Kidney (tissue), 14 donors: ENCODE results near the gene TRIP10. TPM values are rescaled to one million over a fixed set of nuclear protein-coding genes. Genes with fewer than 3 reads are reported as not detected.
A peak's percentile ranks its signal among the peaks of the same experiment; 100 is the strongest.

ENCODE experiments used
- DNase-seq, 5 donors: peaks; one replicate each; pipeline ENCODE4 v3.0.0-alpha.2; 2013 to 2020
- FAIRE-seq: peaks from 2 replicates; lab custom pipeline; 2012; peaks lifted over from hg19 to GRCh38; lab: Jason Lieb, UNC
- H3K27ac ChIP-seq, 2 donors: one replicate each; pipeline ENCODE4 v1.7.0; 2013; ENCODE audit warnings: low read depth in 2 of 2, low read length in 2 of 2, inconsistent platforms in 1 of 2
- H3K27me3 ChIP-seq: one replicate; pipeline ENCODE4 v1.7.1; 2013; ENCODE audit warnings: low read length, inconsistent platforms; ENCODE audit not compliant: control insufficient read depth, insufficient read depth
- H3K36me3 ChIP-seq, 3 donors: one replicate each; pipeline versions ENCODE4 v1.7.0 to v1.7.1; 2013; ENCODE audit warnings: low read length in 3 of 3, control low read depth in 1 of 3, inconsistent platforms in 1 of 3; ENCODE audit not compliant: insufficient read depth in 3 of 3, control insufficient read depth in 2 of 3
- H3K4me1 ChIP-seq, 3 donors: one replicate each; pipeline versions ENCODE4 v1.7.0 to v1.7.1; 2013; ENCODE audit warnings: low read length in 3 of 3, inconsistent platforms in 1 of 3, low read depth in 1 of 3; ENCODE audit not compliant: control insufficient read depth in 2 of 3, insufficient read depth in 2 of 3
- H3K4me3 ChIP-seq, 3 donors: one replicate each; pipeline versions ENCODE4 v1.7.0 to v1.8.1; 2013; ENCODE audit warnings: low read length in 3 of 3, control low read depth in 1 of 3, inconsistent platforms in 1 of 3
- H3K9ac ChIP-seq, 3 donors: one replicate each; pipeline versions ENCODE4 v1.7.0 to v1.7.1; 2013; ENCODE audit warnings: low read length in 3 of 3, control low read depth in 1 of 3, inconsistent platforms in 1 of 3
- H3K9me3 ChIP-seq, 3 donors: one replicate each; pipeline versions ENCODE4 v1.7.0 to v1.7.1; 2013; ENCODE audit warnings: low read length in 3 of 3, control low read depth in 1 of 3, inconsistent platforms in 1 of 3; ENCODE audit not compliant: control insufficient read depth in 2 of 3, insufficient read depth in 1 of 3
- CTCF ChIP-seq: IDR thresholded peaks from 3 replicates; pipeline ENCODE4 v1.5.1; 2012; ENCODE audit warnings: mild to moderate bottlenecking, moderate library complexity, borderline replicate concordance; ENCODE audit not compliant: insufficient read depth; ENCODE audit errors: extremely low read depth
- intact Hi-C: fragments of 100-400 bp; cut with DNase I; formaldehyde crosslinking; loops from one replicate; pipeline ENCODE4 v1.11.1; 2022
- polyA plus RNA-seq: library from polyadenylated mRNA; stranded (reverse); fragments of 350-450 nt; fragmentation: Illumina TruSeq; extraction: RNeasy Lipid Tissue Mini Kit (QIAGEN cat#74804); gene quantifications from one replicate; pipeline ENCODE4 v1.2.3, GENCODE V29; 2014; ENCODE audit warnings: low read depth, low replicate concordance; ENCODE audit not compliant: insufficient read depth
- total RNA-seq: library from RNA; stranded (reverse); fragmentation: NEBNext Ultra II Directional; extraction: Animal tissue kit (Norgen Biotek cat#: 25700); gene quantifications from one replicate; pipeline ENCODE4 v1.2.1, GENCODE V29; 2021
- donor health status: control.
- donor health status: control.
- donor health status: control.
- donor health status: control.
- donor health status: control.
- donor health status: DM: yes; HTN: yes; CAD: no.
- donor health status: Normal renal cell carcinoma (clear cell type).

The TRIP10 gene
- total and polyA plus RNA-seq, 2 donors from 2014 or later: 57.5 to 92.9 TPM

GRCh38 chr19:6716610-6716970 is 22.9 kb upstream of the TRIP10 start:
- Histone ChIP-seq H3K9me3 (no peaks in the 10 kb centered on the region), H3K36me3 (no peaks in the 10 kb centered on the region), H3K4me1 (no peaks in the 10 kb centered on the region), H3K9ac (no peak overlapping the region), H3K27me3 (no peaks in the 10 kb centered on the region), H3K4me3 (no peak overlapping the region), H3K27ac (no peak overlapping the region)
- intact Hi-C loops: no loop called here
- FAIRE-seq (no peak), DNase-seq (no peak)
- TF ChIP-seq CTCF: no peak

- H3K36me3 ChIP-seq: no peaks in the 10 kb centered on the region
- no peaks in the 10 kb centered on the region for H3K9me3 ChIP-seq
- intact Hi-C loops: no loop called here
- no peak for FAIRE-seq
- no peaks in the 10 kb centered on the region for H3K27me3 ChIP-seq
- no peak overlapping the region for H3K27ac ChIP-seq
- H3K4me3 ChIP-seq: no peak overlapping the region
- no peaks in the 10 kb centered on the region for H3K4me1 ChIP-seq
- no peak for TF ChIP-seq CTCF
- peak in 1 of 5 donors; percentile 29 for DNase-seq
- no peak overlapping the region for H3K9ac ChIP-seq
Observed at GRCh38 chr19:6717036-6717435, 22.4 kb upstream of the TRIP10 start.

DNA sequence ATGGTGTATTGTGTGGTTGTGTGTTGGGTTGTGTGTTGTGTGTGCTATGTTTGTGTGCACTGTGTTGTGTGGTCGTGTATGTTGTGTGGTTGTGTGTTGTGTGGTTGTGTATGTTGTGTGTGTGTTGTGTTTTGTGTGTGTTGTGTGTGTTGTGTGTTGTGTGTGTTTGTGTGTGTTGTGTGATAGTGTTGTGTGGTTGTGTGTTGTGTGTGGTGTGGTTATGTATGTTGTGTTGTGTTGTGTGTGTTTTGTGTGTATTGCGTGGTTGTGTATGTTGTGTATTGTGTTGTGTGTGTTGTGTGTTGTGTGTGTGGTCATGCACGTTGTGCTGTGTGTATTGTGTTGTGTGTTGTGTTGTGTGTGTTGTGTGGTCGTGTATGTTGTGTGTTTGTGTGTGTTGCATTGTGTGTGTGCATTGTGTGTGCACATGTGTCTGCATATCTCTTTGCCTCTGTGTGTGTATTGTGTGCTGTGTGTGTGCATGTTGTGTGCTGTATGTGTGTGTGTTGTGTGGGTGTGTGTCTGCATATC is 22.0 kb upstream of the TRIP10 start:
- Histone ChIP-seq H3K36me3 (no peaks in the 10 kb centered on the region), H3K27ac (no peak overlapping the region), H3K9me3 (no peaks in the 10 kb centered on the region), H3K4me1 (no peaks in the 10 kb centered on the region), H3K9ac (no peak overlapping the region), H3K4me3 (no peak overlapping the region), H3K27me3 (no peaks in the 10 kb centered on the region)
- no peak for TF ChIP-seq CTCF
- FAIRE-seq (no peak), DNase-seq (no peak)
- intact Hi-C loops: no loop called here
